ENCODE data around the gene TMC1.

The TMC1 gene

GRCh38 chr9:72790989-72791388, 269.6 kb downstream of the TMC1 start:
- TF ChIP-seq YY1 (IDR thresholded peaks at IDR 0.05; ENCODE audit: low read depth) (no peak), REST (IDR thresholded peaks at IDR 0.05; ENCODE audit: low read depth) (no peak), TAF1 (IDR thresholded peaks at IDR 0.05; ENCODE audit: low read depth) (no peak), CEBPB (IDR thresholded peaks at IDR 0.05) (no peak), TEAD4 (IDR thresholded peaks at IDR 0.05) (no peak), ZBTB7A (IDR thresholded peaks at IDR 0.05; ENCODE audit: low read depth) (no peak), TCF12 (IDR thresholded peaks at IDR 0.05; ENCODE audit: low read depth) (no peak), EP300 (IDR thresholded peaks at IDR 0.05; ENCODE audit: borderline replicate concordance) (no peak), NFIC (IDR thresholded peaks at IDR 0.05) (no peak), RAD21 (IDR thresholded peaks at IDR 0.05; ENCODE audit: low read depth) (no peak), CREB1 (IDR thresholded peaks at IDR 0.05; ENCODE audit: low read depth) (no peak), FOXM1 (IDR thresholded peaks at IDR 0.05; ENCODE audit: borderline replicate concordance, low read depth) (no peak), EGR1 (IDR thresholded peaks at IDR 0.05) (no peak)
- TF ChIP-seq, protein P1, sequence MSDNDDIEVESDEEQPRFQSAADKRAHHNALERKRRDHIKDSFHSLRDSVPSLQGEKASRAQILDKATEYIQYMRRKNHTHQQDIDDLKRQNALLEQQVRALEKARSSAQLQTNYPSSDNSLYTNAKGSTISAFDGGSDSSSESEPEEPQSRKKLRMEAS (IDR thresholded peaks at IDR 0.05), result no peak
- TF ChIP-seq, protein P2, sequence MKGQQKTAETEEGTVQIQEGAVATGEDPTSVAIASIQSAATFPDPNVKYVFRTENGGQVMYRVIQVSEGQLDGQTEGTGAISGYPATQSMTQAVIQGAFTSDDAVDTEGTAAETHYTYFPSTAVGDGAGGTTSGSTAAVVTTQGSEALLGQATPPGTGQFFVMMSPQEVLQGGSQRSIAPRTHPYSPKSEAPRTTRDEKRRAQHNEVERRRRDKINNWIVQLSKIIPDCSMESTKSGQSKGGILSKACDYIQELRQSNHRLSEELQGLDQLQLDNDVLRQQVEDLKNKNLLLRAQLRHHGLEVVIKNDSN (IDR thresholded peaks at IDR 0.05), result no peak

DNA sequence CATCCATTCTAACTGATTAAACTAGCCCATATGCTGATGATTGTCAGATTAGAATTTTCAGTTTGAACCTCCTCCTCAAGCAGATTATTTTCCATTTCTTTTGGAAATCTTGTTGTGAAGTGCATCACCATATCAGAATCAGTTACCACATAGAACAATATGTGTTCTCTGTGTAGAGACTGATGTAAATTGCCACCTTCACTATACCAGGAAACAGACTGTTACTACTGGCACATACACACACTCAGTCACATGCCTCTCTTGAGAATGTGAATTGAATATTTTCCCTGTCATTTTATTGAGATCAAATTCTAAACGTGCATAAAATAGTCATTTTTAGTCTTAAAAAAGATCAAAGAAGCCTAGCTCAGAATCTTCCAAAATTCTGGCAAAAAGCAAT, 270.0 kb downstream of the TMC1 start:
- no peak for TF ChIP-seq EP300 (IDR thresholded peaks at IDR 0.05; ENCODE audit: borderline replicate concordance)
- TF ChIP-seq TAF1 (IDR thresholded peaks at IDR 0.05; ENCODE audit: low read depth), result no peak

DNA sequence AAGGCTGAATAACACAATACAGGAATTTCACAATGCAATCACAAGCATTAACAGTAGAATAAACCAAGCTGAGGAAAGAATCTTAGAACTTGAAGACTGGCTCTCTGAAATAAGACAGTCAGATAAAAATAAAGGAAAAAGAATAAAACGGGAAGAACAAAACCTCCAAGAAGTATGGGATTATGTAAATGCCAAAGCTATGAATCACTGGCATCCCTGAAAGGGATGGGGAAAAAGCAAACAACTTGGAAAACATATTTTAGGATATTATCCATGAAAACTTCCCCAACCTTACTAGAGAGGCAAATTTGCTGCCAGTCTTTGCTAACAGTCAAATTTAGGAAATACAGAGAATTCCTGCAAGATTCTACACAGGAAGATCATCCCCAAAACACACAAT, 273.5 kb downstream of the TMC1 start:
- TF ChIP-seq, protein P1 (IDR thresholded peaks at IDR 0.05), result no peak
- TF ChIP-seq TCF12 (IDR thresholded peaks at IDR 0.05; ENCODE audit: low read depth), result no peak
- TF ChIP-seq CEBPB (IDR thresholded peaks at IDR 0.05), result no peak
- no peak for TF ChIP-seq REST (IDR thresholded peaks at IDR 0.05; ENCODE audit: low read depth)
- TF ChIP-seq EGR1 (IDR thresholded peaks at IDR 0.05), result no peak
- no peak for TF ChIP-seq CREB1 (IDR thresholded peaks at IDR 0.05; ENCODE audit: low read depth)
- no peak for TF ChIP-seq TAF1 (IDR thresholded peaks at IDR 0.05; ENCODE audit: low read depth)
- no peak for TF ChIP-seq FOXM1 (IDR thresholded peaks at IDR 0.05; ENCODE audit: borderline replicate concordance, low read depth)

DNA sequence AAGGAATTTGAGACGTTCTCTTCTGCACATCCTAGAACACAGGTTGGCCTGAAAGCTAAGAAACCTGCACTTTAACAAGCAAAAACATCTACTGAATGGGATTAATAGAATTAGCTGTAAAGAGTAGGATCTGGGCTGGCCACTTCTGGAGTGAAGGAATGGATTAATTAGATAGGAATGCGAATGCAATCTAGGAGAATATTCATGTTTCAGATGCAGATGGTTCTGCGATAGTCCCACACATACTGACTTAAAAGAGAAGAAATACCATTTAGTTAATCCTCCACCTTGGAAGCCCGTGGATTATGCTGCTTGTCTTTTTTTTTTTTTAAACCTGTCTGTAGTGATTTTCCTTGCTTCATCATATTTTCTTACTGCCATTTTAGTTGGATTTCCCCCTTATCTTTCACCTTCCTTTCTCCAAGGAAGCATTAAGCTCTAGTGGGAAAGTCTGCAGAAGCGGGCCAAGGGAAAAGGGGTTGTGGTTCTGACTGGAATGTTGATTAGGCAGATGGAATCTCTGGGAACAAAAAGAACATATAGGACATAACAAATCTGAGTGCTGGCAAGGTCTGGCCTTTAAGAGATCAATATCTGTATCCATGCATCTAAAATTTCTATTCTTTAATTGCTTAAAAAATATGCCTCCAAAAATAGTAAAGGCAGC, 279.1 kb downstream of the TMC1 start:
- TF ChIP-seq, protein P1 (IDR thresholded peaks at IDR 0.05), result no peak
- TF ChIP-seq EP300 (IDR thresholded peaks at IDR 0.05; ENCODE audit: borderline replicate concordance) (no peak), ZBTB7A (IDR thresholded peaks at IDR 0.05; ENCODE audit: low read depth) (no peak), CEBPB (IDR thresholded peaks at IDR 0.05) (no peak), YY1 (IDR thresholded peaks at IDR 0.05; ENCODE audit: low read depth) (no peak), TEAD4 (IDR thresholded peaks at IDR 0.05) (no peak), RAD21 (IDR thresholded peaks at IDR 0.05; ENCODE audit: low read depth) (no peak), FOXM1 (IDR thresholded peaks at IDR 0.05; ENCODE audit: borderline replicate concordance, low read depth) (no peak), REST (IDR thresholded peaks at IDR 0.05; ENCODE audit: low read depth) (no peak)
- TF ChIP-seq, protein P2 (IDR thresholded peaks at IDR 0.05), result no peak

Measured in Ishikawa (cell line).